Left cardiac atrium (tissue), 4 donors: ENCODE data around the gene HIPK2. TPM values are rescaled to one million over a fixed set of nuclear protein-coding genes. Genes with fewer than 3 reads are reported as not detected.

Experiments
- ATAC-seq, 2 donors: fragments of 200-7000 bp; cut with Tn5 transposase; one replicate each; pipeline ENCODE4 v1.9.1; 2020; ENCODE audit warnings: mild to moderate bottlenecking in 2 of 2, moderate library complexity in 2 of 2
- DNase-seq: peaks from one replicate; pipeline ENCODE4 v3.0.0-alpha.2; 2020
- intact Hi-C, 2 donors: fragments of 100-400 bp; cut with DNase I; formaldehyde crosslinking; loops; one replicate each; pipeline versions ENCODE4 v1.14.1 to v1.15.1; 2022 to 2023
- total RNA-seq, 2 donors: library from RNA; stranded (reverse); fragmentation: NEBNext Ultra II Directional; extraction: Animal tissue kit (Norgen Biotek cat#: 25700); gene quantifications; one replicate each; pipeline ENCODE4 v1.2.1, GENCODE V29; 2021
- donor health status: DM: no; HTN: yes; CAD: no.
- donor health status: DM: no; HTN: yes; CAD: no; lungs with severe emphysema.
- donor health status: DM: yes; HTN: yes; CAD: no.
- donor health status: Dilated cardiomyopathy.

The HIPK2 gene
- total RNA-seq, 2 donors from 2014 or later: 123 to 139 TPM

DNA sequence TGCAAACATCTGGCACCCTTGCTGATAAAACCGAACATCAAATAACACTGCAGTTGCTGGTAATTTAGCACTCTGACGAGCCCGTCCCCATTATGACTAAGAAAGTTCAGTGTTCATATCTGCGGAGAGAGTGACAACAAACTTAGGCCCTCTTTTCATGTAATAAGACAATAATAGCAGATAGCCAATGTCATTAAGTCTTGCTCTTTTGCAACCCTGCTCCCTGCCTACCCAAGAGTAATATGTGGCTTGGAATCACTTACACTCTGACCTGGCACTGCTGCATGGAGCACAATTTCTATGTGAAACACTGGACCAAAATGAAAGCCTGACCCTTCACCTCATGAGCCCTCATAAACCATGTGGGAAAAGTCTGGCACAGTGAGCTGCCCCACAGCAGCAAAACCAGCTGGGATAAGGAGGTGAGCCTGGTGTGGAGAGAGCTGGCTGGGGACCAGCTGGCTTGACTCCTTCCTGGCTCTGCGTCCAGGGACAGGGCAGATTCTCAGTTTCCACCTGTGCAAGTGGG is 86.5 kb downstream of the HIPK2 start:
- peak; percentile 84 to 92 for ATAC-seq
- peak; percentile 76 for DNase-seq
- intact Hi-C loops: no loop called here

- intact Hi-C loops: no loop called here
- ATAC-seq: peak; percentile 19 to 69
Measured at GRCh38 chr7:139687980-139688632, 89.7 kb downstream of the HIPK2 start.

DNA sequence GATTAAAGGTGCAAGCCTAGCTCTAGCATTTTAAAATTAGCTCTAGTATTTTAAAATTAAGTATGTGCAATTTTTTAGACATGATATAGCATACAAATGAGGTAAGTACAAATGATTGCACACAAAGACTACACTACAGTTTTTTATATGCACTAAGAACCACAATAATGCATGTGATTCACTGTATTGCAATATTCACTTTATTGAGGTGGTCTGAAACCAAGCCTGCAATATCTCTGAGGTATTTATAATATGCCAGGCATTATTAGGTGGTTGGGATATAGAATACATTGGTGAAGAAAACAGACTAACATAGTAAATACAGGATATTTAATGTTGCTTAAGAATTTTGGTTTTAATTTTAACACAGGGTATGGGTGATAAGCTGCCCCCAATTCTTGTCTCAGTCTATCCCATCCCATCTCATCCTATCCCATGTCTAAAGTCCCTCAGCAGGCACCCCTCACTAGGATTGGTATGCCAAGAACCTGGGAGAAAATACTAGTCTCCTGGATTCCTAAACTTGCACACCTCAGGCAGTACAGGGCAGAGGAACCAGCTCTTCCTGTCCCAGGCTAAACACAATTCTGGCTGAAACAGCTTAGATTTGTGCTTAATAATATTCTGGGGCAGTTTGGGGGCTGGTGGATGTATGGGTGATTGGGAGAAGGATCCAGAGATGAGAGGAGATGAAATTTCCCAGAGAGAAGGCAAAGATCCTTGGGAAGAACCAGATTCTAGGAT is 90.4 kb downstream of the HIPK2 start:
- DNase-seq (no peak), ATAC-seq (no peak)
- intact Hi-C loops: no loop called here

More at GRCh38 chr7:139687980-139688632, 89.7 kb downstream of the HIPK2 start:
- peak; percentile 32 for DNase-seq

GRCh38 chr7:139683137-139683921 is 94.5 kb downstream of the HIPK2 start:
- DNase-seq (no peak), ATAC-seq (peak in 1 of 2 donors; percentile 2)
- intact Hi-C loops: no loop called here

- peak; percentile 19 to 20 for ATAC-seq
- intact Hi-C loops: no loop called here
- no peak for DNase-seq
Measured at GRCh38 chr7:139682136-139683013, 95.4 kb downstream of the HIPK2 start.

DNA sequence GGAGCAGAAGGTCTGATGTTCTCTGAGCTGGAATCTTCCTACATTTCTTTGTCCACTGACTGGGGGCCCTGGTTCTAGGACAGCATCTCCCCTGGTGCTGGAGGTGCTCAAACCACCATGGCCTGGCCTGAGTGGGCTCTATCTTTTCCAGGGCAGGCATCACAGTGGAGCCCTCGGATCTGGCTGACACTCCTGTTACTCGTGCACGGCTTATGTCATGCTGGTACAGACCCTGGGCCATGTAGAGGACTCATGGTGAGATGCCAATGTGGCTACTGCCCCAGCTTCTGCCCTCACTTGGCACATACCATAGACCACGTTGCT is 96.0 kb downstream of the HIPK2 start:
- DNase-seq (no peak), ATAC-seq (peak in 1 of 2 donors; percentile 2)
- intact Hi-C loops: no loop called here

DNA sequence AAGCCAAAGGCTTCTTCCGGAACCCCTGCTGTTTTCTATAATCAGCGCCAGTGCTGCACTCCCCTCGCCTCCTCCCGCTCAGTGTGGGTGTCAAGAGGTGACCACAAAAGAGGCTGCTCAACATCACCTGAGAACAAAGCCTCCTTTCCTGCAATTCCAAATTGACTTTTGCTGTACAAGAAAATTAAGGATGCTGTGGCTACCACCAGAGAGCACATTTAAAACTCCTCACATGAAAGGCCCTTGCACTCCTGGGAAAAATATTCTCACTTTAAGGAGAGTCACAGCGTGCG is 96.4 kb downstream of the HIPK2 start:
- DNase-seq: no peak
- intact Hi-C loops: no loop called here
- peak; percentile 7 to 10 for ATAC-seq

DNA sequence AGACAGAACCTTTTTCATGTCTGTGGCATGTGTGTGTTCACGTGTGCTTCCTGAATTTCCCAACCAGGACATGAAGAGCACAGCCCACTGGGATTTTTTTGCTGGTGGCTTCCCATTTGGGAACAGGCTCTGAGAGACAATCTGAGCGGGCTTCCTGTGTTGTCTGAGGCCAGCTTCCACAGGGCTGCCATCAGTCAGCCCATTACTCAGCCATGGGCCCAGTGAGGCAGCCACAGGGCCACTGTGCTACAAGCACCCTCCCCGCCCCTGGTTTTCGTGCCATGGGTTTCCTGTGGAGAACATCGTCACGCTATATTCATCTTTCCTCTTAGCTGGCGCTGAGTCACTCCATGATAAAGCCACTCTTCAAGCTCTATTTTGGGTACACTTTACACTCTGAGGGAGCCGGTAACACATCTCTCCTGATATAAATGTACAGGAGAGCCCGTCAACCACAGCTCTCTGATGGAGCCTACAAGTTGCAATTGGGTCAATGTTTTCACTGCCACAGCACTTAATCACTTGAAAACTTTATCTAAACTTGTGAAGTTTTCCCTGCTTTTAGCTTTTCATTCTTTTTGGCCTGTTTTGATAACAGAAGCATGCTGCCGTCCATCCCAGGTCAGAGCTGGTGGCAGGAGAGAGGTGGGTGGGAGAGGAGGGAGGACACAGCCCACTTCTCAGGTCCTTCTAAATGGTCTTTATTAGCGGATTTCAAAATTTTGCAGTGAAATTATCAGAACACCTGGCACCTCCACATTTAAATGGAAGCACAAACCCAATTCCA is 96.9 kb downstream of the HIPK2 start:
- intact Hi-C loops: no loop called here
- DNase-seq (peak; percentile 86), ATAC-seq (peak; percentile 80 to 89)

DNA sequence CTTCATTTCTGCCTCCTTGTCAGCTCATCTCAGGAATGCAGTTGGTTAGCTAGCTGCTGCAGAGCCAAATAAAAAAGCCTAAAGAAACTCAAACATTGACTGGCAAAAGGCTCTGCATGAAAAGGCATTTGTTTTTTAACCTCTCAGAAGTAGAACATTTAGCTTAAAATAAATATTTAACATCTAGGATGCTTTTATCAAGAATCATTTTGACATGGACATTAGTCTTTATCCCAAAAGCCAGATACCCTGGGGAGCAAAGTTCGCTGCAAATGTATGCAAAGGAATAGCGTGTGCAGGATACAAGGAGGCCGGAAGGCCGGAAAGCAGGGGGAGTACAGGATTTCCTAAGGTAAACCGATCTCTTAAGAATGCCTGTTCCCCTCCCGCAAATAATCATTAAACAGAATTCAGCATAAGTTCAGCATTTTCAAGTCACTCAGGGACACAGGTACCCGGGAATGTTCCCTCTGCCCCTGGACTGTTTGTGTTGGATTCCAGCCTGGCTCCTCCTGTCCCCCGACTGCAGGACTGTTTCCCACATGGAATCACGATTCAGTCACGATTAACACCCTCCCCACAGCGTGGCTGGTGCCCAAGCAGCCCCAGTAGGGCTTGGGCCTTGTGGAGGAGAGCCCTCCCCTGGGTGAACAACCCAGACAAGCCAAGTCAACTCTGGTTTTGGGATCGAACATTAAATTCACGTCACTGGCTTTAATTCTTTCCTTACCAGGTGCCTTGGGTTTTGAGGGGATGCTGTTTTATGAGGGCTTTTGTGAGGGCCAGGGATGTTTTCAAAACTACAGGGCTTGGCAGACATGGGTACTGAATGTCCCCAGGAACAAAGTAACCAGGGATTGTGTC is 97.8 kb downstream of the HIPK2 start:
- ATAC-seq (peak in 1 of 2 donors; percentile 28), DNase-seq (peak; percentile 48)
- intact Hi-C loops: no loop called here

DNA sequence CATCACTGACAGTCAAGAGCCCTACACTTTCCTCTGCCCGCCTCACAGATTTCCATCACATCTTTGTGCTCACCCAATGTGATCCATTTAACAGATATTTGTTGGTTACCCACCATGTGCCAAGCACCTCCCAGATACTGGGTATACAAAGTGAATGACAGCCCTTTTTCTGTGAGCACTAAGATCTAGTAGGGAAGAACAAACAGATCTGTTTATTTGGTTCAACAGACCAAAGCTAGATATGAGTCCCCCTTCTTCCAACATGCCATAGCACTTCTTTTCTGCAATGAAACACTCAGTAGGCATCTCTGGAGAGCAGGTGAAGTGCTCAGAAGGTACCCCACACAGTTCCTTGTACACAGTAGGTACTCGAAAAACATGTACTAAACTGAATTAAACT is 101.4 kb downstream of the HIPK2 start:
- ATAC-seq (no peak), DNase-seq (no peak)
- intact Hi-C loops: no loop called here

- intact Hi-C loops: no loop called here
- no peak for DNase-seq
- no peak for ATAC-seq
Measured at GRCh38 chr7:139675127-139676125, 102.4 kb downstream of the HIPK2 start.

GRCh38 chr7:139674752-139675126 is 103.1 kb downstream of the HIPK2 start:
- DNase-seq (no peak), ATAC-seq (no peak)
- intact Hi-C loops: no loop called here

DNA sequence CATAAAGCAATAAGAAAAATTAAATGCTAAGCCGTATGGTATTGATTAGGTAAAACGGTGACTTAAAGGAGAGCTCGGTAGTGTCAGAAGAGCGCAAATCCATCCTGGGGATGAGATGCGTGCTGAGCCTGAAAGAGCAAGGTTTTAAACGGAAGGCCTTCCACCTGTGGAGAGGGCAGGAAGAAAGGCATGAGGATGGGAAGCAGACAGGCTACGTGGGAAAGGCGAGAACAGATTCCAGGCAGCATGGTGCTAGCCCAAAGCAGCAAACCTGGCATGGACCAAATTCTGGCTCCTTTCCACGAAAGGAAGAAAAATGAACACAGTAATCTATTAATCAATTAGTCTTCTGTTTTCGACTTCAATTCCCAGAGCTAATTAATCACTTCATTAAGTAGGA is 103.5 kb downstream of the HIPK2 start:
- DNase-seq (no peak), ATAC-seq (no peak)
- intact Hi-C loops: no loop called here

DNA sequence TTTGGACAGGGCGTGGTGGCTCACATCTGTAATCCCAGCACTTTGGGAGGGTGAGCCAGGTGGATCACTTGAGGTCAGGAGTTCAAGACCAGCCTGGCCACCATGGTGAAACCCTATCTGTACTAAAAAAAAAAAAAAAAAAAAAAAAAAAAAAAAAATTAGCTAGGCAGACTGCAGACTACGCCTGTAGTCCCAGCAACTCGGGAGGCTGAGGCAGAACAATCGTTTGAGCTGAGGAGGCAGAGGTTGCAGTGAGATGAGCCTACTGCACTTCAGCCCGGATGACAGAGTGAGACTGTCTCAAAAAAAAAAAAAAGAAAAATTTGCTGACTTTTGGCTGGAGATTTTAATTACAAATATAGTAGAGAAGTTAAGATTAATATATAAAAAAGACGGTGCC is 104.0 kb downstream of the HIPK2 start:
- ATAC-seq: no peak
- no peak for DNase-seq
- intact Hi-C loops: no loop called here

- intact Hi-C loops: no loop called here
- no peak for DNase-seq
- peak; percentile 74 to 79 for ATAC-seq
Measured at GRCh38 chr7:139673230-139673629, 104.6 kb downstream of the HIPK2 start.

- ATAC-seq (no peak), DNase-seq (no peak)
- intact Hi-C loops: no loop called here
Measured at GRCh38 chr7:139671967-139672366, 105.8 kb downstream of the HIPK2 start.
